ENCODE results near the gene CDH9. TPM values are rescaled to one million over a fixed set of nuclear protein-coding genes. Genes with fewer than 3 reads are reported as not detected.

The CDH9 gene
- total RNA-seq, 2 experiments from 2014 or later = not detected

- H3K36me3 ChIP-seq (ENCODE audit: insufficient read depth, low read length) = no peaks in the 10 kb centered on the region
- no peak for DNase-seq
- Mint-ChIP-seq H3K27ac (no peak overlapping the region), H3K27me3 (no peaks in the 10 kb centered on the region), H3K4me1 (ENCODE audit: low read depth) (no peaks in the 10 kb centered on the region), H3K9me3 (peaks cover 13% of the 10 kb centered on the region), H3K36me3 (ENCODE audit: low read depth) (no peaks in the 10 kb centered on the region), H3K4me3 (no peak overlapping the region)
- H3K27ac ChIP-seq (ENCODE audit: low read depth in 1 of 2, low read length in 2 of 2) = no peak overlapping the region
- no peaks in the 10 kb centered on the region for H3K4me1 ChIP-seq (ENCODE audit: insufficient read depth, low read length)
- POLR2A ChIA-PET = no interaction called here
- CTCF ChIA-PET = no interaction called here
- no peak for TF ChIP-seq CTCF (IDR thresholded peaks at IDR 0.05)
- no peak for ATAC-seq (ENCODE audit: poor library complexity)
- H3K4me3 ChIP-seq (ENCODE audit: low read length) = no peak overlapping the region
- no peaks in the 10 kb centered on the region for H3K27me3 ChIP-seq (ENCODE audit: control insufficient read depth in 1 of 2, insufficient read depth in 2 of 2, low read length in 2 of 2)
- peaks cover 0 to 4% of the 10 kb centered on the region in 2 experiments for H3K9me3 ChIP-seq (ENCODE audit: control insufficient read depth in 1 of 2, insufficient read depth in 1 of 2, low read length in 2 of 2)
- intact Hi-C loops (cut with DNase I, micrococcal nuclease) = no loop called here
Observed at GRCh38 chr5:26921439-26921838, 116.9 kb downstream of the CDH9 start.

- intact Hi-C loops (cut with DNase I, micrococcal nuclease) = no loop called here
- Mint-ChIP-seq H3K27me3 (no peaks in the 10 kb centered on the region), H3K9me3 (peaks cover 8% of the 10 kb centered on the region), H3K36me3 (ENCODE audit: low read depth) (no peaks in the 10 kb centered on the region), H3K4me3 (no peak overlapping the region), H3K27ac (no peak overlapping the region), H3K4me1 (ENCODE audit: low read depth) (no peaks in the 10 kb centered on the region)
- no peak for TF ChIP-seq CTCF (IDR thresholded peaks at IDR 0.05)
- ChIA-PET POLR2A (no interaction called here), CTCF (no interaction called here)
- no peak overlapping the region for H3K27ac ChIP-seq (ENCODE audit: low read depth in 1 of 2, low read length in 2 of 2)
- DNase-seq (no peak), ATAC-seq (ENCODE audit: poor library complexity) (no peak)
- H3K27me3 ChIP-seq (ENCODE audit: control insufficient read depth in 1 of 2, insufficient read depth in 2 of 2, low read length in 2 of 2) = no peaks in the 10 kb centered on the region
- no peaks in the 10 kb centered on the region for H3K9me3 ChIP-seq (ENCODE audit: control insufficient read depth in 1 of 2, insufficient read depth in 1 of 2, low read length in 2 of 2)
- no peak overlapping the region for H3K4me3 ChIP-seq (ENCODE audit: low read length)
- H3K4me1 ChIP-seq (ENCODE audit: insufficient read depth, low read length) = no peaks in the 10 kb centered on the region
- H3K36me3 ChIP-seq (ENCODE audit: insufficient read depth, low read length) = no peaks in the 10 kb centered on the region
Observed at GRCh38 chr5:26903469-26903868, 134.9 kb downstream of the CDH9 start.

- Mint-ChIP-seq H3K36me3 (ENCODE audit: low read depth) (no peaks in the 10 kb centered on the region), H3K4me1 (ENCODE audit: low read depth) (no peaks in the 10 kb centered on the region), H3K27ac (no peak overlapping the region), H3K27me3 (no peaks in the 10 kb centered on the region), H3K9me3 (peaks cover 12% of the 10 kb centered on the region), H3K4me3 (no peak overlapping the region)
- Histone ChIP-seq H3K36me3 (ENCODE audit: insufficient read depth, low read length) (no peaks in the 10 kb centered on the region), H3K4me3 (ENCODE audit: low read length) (no peak overlapping the region), H3K9me3 (ENCODE audit: control insufficient read depth in 1 of 2, insufficient read depth in 1 of 2, low read length in 2 of 2) (peaks cover 0 to 5% of the 10 kb centered on the region in 2 experiments), H3K27ac (ENCODE audit: low read depth in 1 of 2, low read length in 2 of 2) (no peak overlapping the region), H3K4me1 (ENCODE audit: insufficient read depth, low read length) (no peaks in the 10 kb centered on the region), H3K27me3 (ENCODE audit: control insufficient read depth in 1 of 2, insufficient read depth in 2 of 2, low read length in 2 of 2) (no peaks in the 10 kb centered on the region)
- DNase-seq = no peak
- ATAC-seq (ENCODE audit: poor library complexity) = no peak
- intact Hi-C loops (cut with DNase I, micrococcal nuclease) = no loop called here
- TF ChIP-seq CTCF (IDR thresholded peaks at IDR 0.05) = no peak
- CTCF ChIA-PET = no interaction called here
- POLR2A ChIA-PET = no interaction called here
Observed at GRCh38 chr5:26894719-26895263, 143.6 kb downstream of the CDH9 start.

Measured in CD4-positive, alpha-beta T cell (primary cell).